GM12878 (cell line): ENCODE results near the gene MICAL3. TPM values are rescaled to one million over a fixed set of nuclear protein-coding genes. Genes with fewer than 3 reads are reported as not detected.
"Not testable (repeated sequence)": the region's sequence is repeated elsewhere in the genome, so short reads cannot be mapped to it uniquely, and the experiment has no call there.

Source experiments
- ATAC-seq: fragments of 200-7000 bp; cut with Tn5 transposase; 3 replicates; pipeline ENCODE4 v1.9.1; 2020; ENCODE audit warnings: mild to moderate bottlenecking, moderate library complexity
- BruUV-seq: library from RNA; stranded (reverse); fragments of 400-500 nt; replicated peaks from 2 replicates; lab custom pipeline; 2021; lab: Mats Ljungman, UMichigan
- CTCF ChIA-PET: fragments of 300-600 bp; sonication (Branson Sonifier 250); formaldehyde crosslinking; extraction: SDS; loops from one replicate; lab custom pipeline; 2021; ENCODE audit warnings: inconsistent platforms; lab: Yijun Ruan, JAX
- POLR2A ChIA-PET: fragments of 350-600 bp; formaldehyde crosslinking; extraction: SDS; loops from one replicate; lab custom pipeline; 2021; ENCODE audit warnings: inconsistent platforms; lab: Charles Lee
- RAD21 ChIA-PET: fragments of 300-600 bp; sonication (Branson Sonifier 250); formaldehyde crosslinking; loops from one replicate; lab custom pipeline; 2023; ENCODE audit warnings: antibody characterized with exemption; ENCODE audit not compliant: unreplicated experiment; lab: Charles Lee
- SMC1A ChIA-PET: fragments of 300-600 bp; sonication (Branson Sonifier 250); formaldehyde crosslinking; loops from one replicate; lab custom pipeline; 2023; ENCODE audit not compliant: unreplicated experiment, uncharacterized antibody; lab: Charles Lee
- DNase-seq: peaks from one replicate; pipeline ENCODE4 v3.0.0-alpha.2; 2011; ENCODE audit warnings: low read depth, low spot score
- FAIRE-seq: peaks from 3 replicates; lab custom pipeline; 2011; peaks lifted over from hg19 to GRCh38; lab: Jason Lieb, UNC
- H2AFZ ChIP-seq: 2 replicates; pipeline ENCODE4 v1.6.0; 2011; ENCODE audit warnings: low read depth, low read length, control low read depth; ENCODE audit not compliant: control insufficient read depth
- H3K27ac ChIP-seq: 2 replicates; pipeline ENCODE4 v1.5.1; 2011; ENCODE audit warnings: control low read depth; ENCODE audit not compliant: control insufficient read depth, insufficient read depth
- H3K27me3 ChIP-seq, 2 experiments: replicated peaks in 1 of 2; 2 replicates each; pipeline versions ENCODE4 v1.6.0 to v1.6.1; 2011; ENCODE audit warnings: low read length in 1 of 2; ENCODE audit not compliant: control insufficient read depth in 2 of 2, insufficient read depth in 2 of 2
- H3K36me3 ChIP-seq, 2 experiments: 2 replicates each; pipeline ENCODE4 v1.5.1; 2011; ENCODE audit warnings: low read length in 1 of 2; ENCODE audit not compliant: control insufficient read depth in 2 of 2, insufficient read depth in 2 of 2
- H3K4me1 ChIP-seq: 2 replicates; pipeline ENCODE4 v1.6.1; 2011; ENCODE audit warnings: mild to moderate bottlenecking, low read length, moderate library complexity, mixed read lengths; ENCODE audit not compliant: control insufficient read depth, insufficient read depth
- H3K4me2 ChIP-seq: 2 replicates; pipeline ENCODE4 v1.6.0; 2011; ENCODE audit warnings: control low read depth; ENCODE audit not compliant: control insufficient read depth, insufficient read depth
- H3K4me3 ChIP-seq: fragments of 200-600 bp; sonication (generic); 2 replicates; pipeline ENCODE4 v1.5.1; 2016
- H3K79me2 ChIP-seq: 2 replicates; pipeline ENCODE4 v1.6.0; 2011; ENCODE audit warnings: low read length; ENCODE audit not compliant: control insufficient read depth, insufficient read depth
- H3K9ac ChIP-seq: 2 replicates; pipeline ENCODE4 v1.8.0; 2011; ENCODE audit warnings: low read length, control low read depth, mixed read lengths; ENCODE audit not compliant: control insufficient read depth, insufficient read depth
- H3K9me3 ChIP-seq: replicated peaks from 3 replicates; pipeline ENCODE4 v1.5.1; 2011; ENCODE audit warnings: mild to moderate bottlenecking, low read length; ENCODE audit not compliant: control insufficient read depth, insufficient read depth
- H4K20me1 ChIP-seq: 2 replicates; pipeline ENCODE4 v1.6.0; 2011; ENCODE audit not compliant: control insufficient read depth, insufficient read depth
- PKNOX1 ChIP-seq: fragments of 450-650 bp; IDR thresholded peaks from 2 replicates; pipeline ENCODE4 v1.6.1; 2016; ENCODE audit warnings: mild to moderate bottlenecking
- SKIL ChIP-seq: fragments of 450-650 bp; IDR thresholded peaks from 2 replicates; pipeline ENCODE4 v1.6.1; 2017; ENCODE audit warnings: mild to moderate bottlenecking, low read depth, inconsistent platforms; ENCODE audit not compliant: poor library complexity, severe bottlenecking
- SMARCA5 ChIP-seq: fragments of 450-650 bp; IDR thresholded peaks from 2 replicates; pipeline ENCODE4 v1.6.1; 2017; ENCODE audit warnings: mild to moderate bottlenecking
- TCF3 ChIP-seq: IDR thresholded peaks from 2 replicates; pipeline ENCODE4 v1.6.1; 2012; ENCODE audit warnings: low read depth, mild to moderate bottlenecking, low read length, borderline replicate concordance; ENCODE audit not compliant: insufficient read depth
- WGBS: methylation state at CpG from one replicate; pipeline ENCODE4 v1.1.6; 2016; ENCODE audit warnings: low lambda C conversion rate; ENCODE audit not compliant: insufficient replicate concordance, insufficient coverage; ENCODE audit errors: missing lambda C conversion rate; 5-methylcytosine and 5-hydroxymethylcytosine counted together
- in situ Hi-C: fragments of 300-500 bp; cut with MboI; formaldehyde crosslinking; loops from 9 replicates; pipeline ENCODE4 v1.14.3; 2018; ENCODE audit warnings: mixed read lengths
- intact Hi-C: fragments of 100-400 bp; cut with micrococcal nuclease; formaldehyde crosslinking; loops from one replicate; pipeline ENCODE4 v1.14.2; 2022; ENCODE audit not compliant: unreplicated experiment
- polyA plus RNA-seq, 11 experiments: library from polyadenylated mRNA; depleted of rRNA in 4 of 11; unstranded in 6 of 11; stranded (reverse) in 5 of 11; fragments of >200 nt; fragmentation: Nextera tagmentation in 4 of 11; fragmentation: Illumina TruSeq in 1 of 11; extraction: Ambion mirVana in 4 of 11; extraction: Trizol in 1 of 11; gene quantifications; 1 replicate in 1 of 11; 2 replicates in 10 of 11; pipeline versions ENCODE4 v1.2.1 to v1.2.3, GENCODE V29; 2011 to 2016; ENCODE audit warnings: inconsistent platforms in 2 of 11, missing spikeins in 2 of 11, low read depth in 1 of 11
- total RNA-seq, 4 experiments: library from RNA; depleted of rRNA in 3 of 4; stranded (reverse); fragments of >200 nt in 3 of 4; fragmentation: Illumina TruSeq in 1 of 4; extraction: Trizol in 1 of 4; gene quantifications; 2 replicates each; pipeline versions ENCODE4 v1.2.1 to v1.2.3, GENCODE V29; 2013 to 2021

The MICAL3 gene
- total and polyA plus RNA-seq, 10 of the 15 experiments (the other 5 are each of a cell fraction or from before 2014, with no cell fraction given) = 2.6 to 92.2 (median 24.0) TPM

GRCh38 chr22:17997456-17997855, 26.9 kb downstream of the MICAL3 start (continued):
- TF ChIP-seq PKNOX1 (no peak), SMARCA5 (no peak), TCF3 (no peak), SKIL (no peak)

- DNase-seq, H3K27ac ChIP-seq, H3K9ac ChIP-seq, H3K36me3 ChIP-seq, H3K27me3 ChIP-seq, H4K20me1 ChIP-seq, in situ Hi-C loops, H3K9me3 ChIP-seq, H2AFZ ChIP-seq, FAIRE-seq, BruUV-seq, ATAC-seq: not testable (repeated sequence)
- intact Hi-C loops = loop anchor here (10.0 kb wide), 1 partner anchor 220 kb away; the partner anchor contains the start of gene BID
- Histone ChIP-seq H3K4me3 (peak overlapping the region; percentile 30; the same call in 1 of the 2 replicates), H3K79me2 (peaks cover 43% of the 10 kb centered on the region), H3K4me1 (peaks cover 35% of the 10 kb centered on the region), H3K4me2 (peak overlapping the region; percentile 28)
- 81% methylated on average over 4 of the region's 6 CpGs for WGBS
- RAD21 ChIA-PET = interaction anchor here (0.7 to 3.0 kb wide), 4 partner anchors 31 to 103 kb away, joined by 3 to 16 read pairs (median 6); no protein-coding TSS in a partner anchor
- SMC1A ChIA-PET = interaction anchor here (2.1 to 4.2 kb wide), 3 partner anchors 21 to 80 kb away, joined by 6 to 34 read pairs (median 20); no protein-coding TSS in a partner anchor
- CTCF ChIA-PET = interaction anchor here (1.2 to 3.7 kb wide), 4 partner anchors 30 to 83 kb away, joined by 3 to 22 read pairs (median 7); partner anchors contain the start of gene PEX26
- POLR2A ChIA-PET = interaction anchor here (2.7 kb wide), 1 partner anchor 31 kb away, joined by 9 read pairs; no protein-coding TSS in a partner anchor
These were observed 29.1 kb downstream of the MICAL3 start for GRCh38 chr22:17995256-17995655.
